Mesenchymal stem cell (in vitro differentiated cells and primary cell): ENCODE results near the gene CAMTA1.
"Not testable (repeated sequence)": the region's sequence is repeated elsewhere in the genome, so short reads cannot be mapped to it uniquely, and the experiment has no call there.

Experiments
- DNase-seq: peaks from one replicate; pipeline ENCODE4 v3.0.0-alpha.2; 2013
- H2AFZ ChIP-seq: one replicate; pipeline ENCODE4 v1.6.1; 2013; ENCODE audit warnings: low read depth, mild to moderate bottlenecking, control low read depth, inconsistent platforms, low read length, moderate library complexity
- H2AK5ac ChIP-seq: 2 replicates; pipeline ENCODE4 v1.6.1; 2013; ENCODE audit warnings: low read length, moderate library complexity, mild to moderate bottlenecking, inconsistent platforms; ENCODE audit not compliant: severe bottlenecking
- H2BK120ac ChIP-seq: one replicate; pipeline ENCODE4 v1.6.1; 2013; ENCODE audit warnings: low read depth, mild to moderate bottlenecking, inconsistent platforms, low read length, moderate library complexity
- H2BK12ac ChIP-seq, 2 experiments: one replicate each; pipeline ENCODE4 v1.6.1; 2013; ENCODE audit warnings: inconsistent platforms in 2 of 2, low read length in 2 of 2, mild to moderate bottlenecking in 2 of 2, moderate library complexity in 2 of 2, control low read depth in 1 of 2
- H2BK15ac ChIP-seq: one replicate; pipeline ENCODE4 v1.6.1; 2013; ENCODE audit warnings: mild to moderate bottlenecking, low read depth, inconsistent platforms; ENCODE audit not compliant: poor library complexity, severe bottlenecking
- H2BK5ac ChIP-seq: 2 replicates; pipeline ENCODE4 v1.6.1; 2013; ENCODE audit warnings: low read depth, mild to moderate bottlenecking, low read length, control low read depth, inconsistent platforms; ENCODE audit not compliant: poor library complexity, severe bottlenecking
- H3K14ac ChIP-seq, 2 experiments: one replicate each; pipeline ENCODE4 v1.6.1; 2013; ENCODE audit warnings: inconsistent platforms in 2 of 2, low read length in 2 of 2, control low read depth in 1 of 2, mild to moderate bottlenecking in 1 of 2, moderate library complexity in 1 of 2
- H3K18ac ChIP-seq, 2 experiments: one replicate each; pipeline ENCODE4 v1.6.1; 2013; ENCODE audit warnings: inconsistent platforms in 2 of 2, low read length in 2 of 2, control low read depth in 1 of 2, low read depth in 1 of 2, mild to moderate bottlenecking in 1 of 2
- H3K23ac ChIP-seq, 2 experiments: one replicate each; pipeline ENCODE4 v1.6.1; 2013; ENCODE audit warnings: inconsistent platforms in 2 of 2, low read length in 2 of 2, mild to moderate bottlenecking in 2 of 2, moderate library complexity in 2 of 2, control low read depth in 1 of 2
- H3K27ac ChIP-seq: 2 replicates; pipeline ENCODE4 v1.5.1; 2013; ENCODE audit warnings: mild to moderate bottlenecking, moderate library complexity, low read length, control low read depth, inconsistent platforms; ENCODE audit not compliant: poor library complexity, severe bottlenecking
- H3K27me3 ChIP-seq, 2 experiments: 2 replicates each; pipeline versions ENCODE4 v1.6.1 to v1.7.0; 2013; ENCODE audit warnings: low read length in 2 of 2, mild to moderate bottlenecking in 2 of 2, moderate library complexity in 2 of 2, control low read depth in 1 of 2, inconsistent platforms in 1 of 2; ENCODE audit not compliant: control insufficient read depth in 1 of 2, insufficient read depth in 1 of 2
- H3K36me3 ChIP-seq, 2 experiments: 2 replicates each; pipeline versions ENCODE4 v1.6.1 to v1.7.0; 2013; ENCODE audit warnings: low read length in 2 of 2, control low read depth in 1 of 2, inconsistent platforms in 1 of 2, low read depth in 1 of 2, mild to moderate bottlenecking in 1 of 2; ENCODE audit not compliant: insufficient read depth in 2 of 2, control insufficient read depth in 1 of 2
- H3K4ac ChIP-seq, 2 experiments: one replicate each; pipeline ENCODE4 v1.6.1; 2013; ENCODE audit warnings: inconsistent platforms in 2 of 2, low read length in 2 of 2, mild to moderate bottlenecking in 2 of 2, moderate library complexity in 2 of 2, control low read depth in 1 of 2, low read depth in 1 of 2
- H3K4me1 ChIP-seq: 2 replicates; pipeline ENCODE4 v1.6.1; 2013; ENCODE audit warnings: low read depth, low read length, control low read depth; ENCODE audit not compliant: control insufficient read depth, insufficient read depth
- H3K4me2 ChIP-seq: 2 replicates; pipeline ENCODE4 v1.6.1; 2013; ENCODE audit warnings: low read length, mild to moderate bottlenecking, inconsistent platforms; ENCODE audit not compliant: poor library complexity, severe bottlenecking
- H3K4me3 ChIP-seq, 2 experiments: 2 replicates each; pipeline versions ENCODE4 v1.5.1 to v1.7.0; 2013; ENCODE audit warnings: low read length in 2 of 2, mild to moderate bottlenecking in 2 of 2, control low read depth in 1 of 2, low read depth in 1 of 2; ENCODE audit not compliant: insufficient read depth in 1 of 2
- H3K79me1 ChIP-seq: replicated peaks from 2 replicates; pipeline ENCODE4 v1.6.1; 2013; ENCODE audit warnings: mild to moderate bottlenecking, control low read depth, low read length, inconsistent platforms; ENCODE audit not compliant: poor library complexity, severe bottlenecking
- H3K9ac ChIP-seq: 2 replicates; pipeline ENCODE4 v1.7.0; 2013; ENCODE audit warnings: mild to moderate bottlenecking, low read length, moderate library complexity
- H3K9me3 ChIP-seq: 2 replicates; pipeline ENCODE4 v1.7.0; 2013; ENCODE audit warnings: mild to moderate bottlenecking, low read length; ENCODE audit not compliant: control insufficient read depth
- H4K8ac ChIP-seq: one replicate; pipeline ENCODE4 v1.6.1; 2013; ENCODE audit warnings: inconsistent platforms, mild to moderate bottlenecking, low read length, moderate library complexity
- H4K91ac ChIP-seq: one replicate; pipeline ENCODE4 v1.6.1; 2013; ENCODE audit warnings: mild to moderate bottlenecking, low read length, inconsistent platforms
- WGBS: methylation state at CpG from one replicate; pipeline ENCODE4 v1.1.7; 2013; ENCODE audit warnings: mixed read lengths; 5-methylcytosine and 5-hydroxymethylcytosine counted together

Gene CAMTA1

GRCh38 chr1:7789828-7790227 lies 1004.6 kb downstream of the CAMTA1 start:
- peaks cover 16% of the 10 kb centered on the region for H3K9me3 ChIP-seq
- no peak overlapping the region for H3K14ac ChIP-seq
- no peak for DNase-seq
- H3K79me1 ChIP-seq, result no peaks in the 10 kb centered on the region
- H4K91ac ChIP-seq, result no peak overlapping the region
- no peak overlapping the region for H3K4me2 ChIP-seq
- no peak overlapping the region for H2BK5ac ChIP-seq
- H3K23ac ChIP-seq, result no peak overlapping the region
- no peak overlapping the region for H2AFZ ChIP-seq
- H2BK120ac ChIP-seq, result no peak overlapping the region
- H3K4me1 ChIP-seq, result no peaks in the 10 kb centered on the region
- 67% methylated on average over 3 of the region's 5 CpGs for WGBS
- H3K18ac ChIP-seq, result no peak overlapping the region
- H2BK12ac ChIP-seq, result no peak overlapping the region
- no peak overlapping the region for H2AK5ac ChIP-seq
- H4K8ac ChIP-seq, result no peak overlapping the region
- no peak overlapping the region for H3K27ac ChIP-seq
- no peak overlapping the region for H3K4me3 ChIP-seq
- no peaks in the 10 kb centered on the region for H3K27me3 ChIP-seq
- H3K4ac ChIP-seq, result no peak overlapping the region
- H3K9ac ChIP-seq, result no peak overlapping the region
- peaks cover 7 to 89% of the 10 kb centered on the region in 2 experiments for H3K36me3 ChIP-seq
- no peak overlapping the region for H2BK15ac ChIP-seq

- H3K9ac ChIP-seq, H3K27ac ChIP-seq, H3K4me1 ChIP-seq, H3K27me3 ChIP-seq, H3K4me2 ChIP-seq, H4K8ac ChIP-seq, H2BK5ac ChIP-seq, H3K23ac ChIP-seq, H2BK120ac ChIP-seq, H2AK5ac ChIP-seq, H2BK15ac ChIP-seq, H3K4me3 ChIP-seq, H3K79me1 ChIP-seq, DNase-seq, H3K4ac ChIP-seq, H3K18ac ChIP-seq, H2AFZ ChIP-seq, H4K91ac ChIP-seq, H2BK12ac ChIP-seq, H3K14ac ChIP-seq: not testable (repeated sequence)
- H3K36me3 ChIP-seq, result peaks cover 10 to 94% of the 10 kb centered on the region in 2 experiments
- H3K9me3 ChIP-seq, result peaks cover 16% of the 10 kb centered on the region
- WGBS, result 90% methylated on average over 3 of the region's 3 CpGs
Observed at GRCh38 chr1:7791027-7791426, 1005.8 kb downstream of the CAMTA1 start.

DNA sequence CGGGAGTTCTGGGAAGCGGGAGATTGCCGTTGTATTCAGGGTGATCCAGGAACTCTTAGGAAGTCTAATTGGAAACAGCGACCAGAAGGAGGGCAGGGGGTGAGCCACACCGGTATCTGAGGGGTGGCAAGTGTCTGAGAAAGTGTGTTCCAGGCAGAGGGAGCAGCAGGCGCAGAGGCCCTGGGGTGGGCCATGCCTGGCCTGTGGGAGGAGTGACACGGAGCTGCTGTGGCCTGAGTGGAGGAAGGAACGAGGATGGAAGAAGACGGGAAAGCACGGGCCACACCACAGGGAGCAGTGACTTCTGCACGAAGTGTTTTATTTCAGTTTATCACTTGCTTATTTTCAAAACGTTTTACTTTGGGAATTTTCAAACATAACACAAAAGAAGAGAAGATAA lies 1010.2 kb downstream of the CAMTA1 start:
- WGBS, result 84% methylated on average over 7 of the region's 12 CpGs
- H3K36me3 ChIP-seq, result peaks cover 10 to 78% of the 10 kb centered on the region in 2 experiments
- H3K4me3 ChIP-seq, result no peak overlapping the region
- no peak overlapping the region for H3K23ac ChIP-seq
- no peak overlapping the region for H3K18ac ChIP-seq
- H3K27me3 ChIP-seq, result no peaks in the 10 kb centered on the region
- no peak overlapping the region for H3K4me2 ChIP-seq
- no peak overlapping the region for H2BK120ac ChIP-seq
- peaks cover 9% of the 10 kb centered on the region for H3K9me3 ChIP-seq
- DNase-seq, result no peak
- H2BK12ac ChIP-seq, result no peak overlapping the region
- no peaks in the 10 kb centered on the region for H3K4me1 ChIP-seq
- H2AFZ ChIP-seq, result no peak overlapping the region
- H2BK15ac ChIP-seq, result no peak overlapping the region
- no peak overlapping the region for H2AK5ac ChIP-seq
- H3K27ac ChIP-seq, result no peak overlapping the region
- no peak overlapping the region for H2BK5ac ChIP-seq
- no peak overlapping the region for H3K9ac ChIP-seq
- no peak overlapping the region for H3K4ac ChIP-seq
- H4K8ac ChIP-seq, result no peak overlapping the region
- H4K91ac ChIP-seq, result no peak overlapping the region
- H3K14ac ChIP-seq, result no peak overlapping the region
- H3K79me1 ChIP-seq, result no peaks in the 10 kb centered on the region

DNA sequence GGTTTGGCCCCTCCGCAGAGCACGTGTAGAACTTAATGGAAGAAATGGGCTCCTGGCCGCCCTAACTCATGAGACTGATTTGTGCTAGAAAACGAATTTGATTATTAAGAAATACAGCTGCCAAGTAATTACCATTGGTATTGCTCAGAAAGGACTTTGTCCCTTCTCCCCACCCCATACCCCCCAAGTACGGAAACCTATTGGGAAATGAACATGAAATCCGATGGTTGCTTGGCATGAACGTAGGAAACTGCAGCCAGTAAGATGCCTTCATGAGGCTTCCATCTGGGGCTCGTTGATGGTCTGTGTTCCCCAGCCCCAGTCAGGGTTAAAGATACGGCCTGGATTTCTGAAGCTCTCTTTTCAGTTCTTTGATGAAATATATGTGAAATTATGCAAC lies 1020.2 kb downstream of the CAMTA1 start:
- Histone ChIP-seq H3K23ac (no peak overlapping the region), H3K9ac (no peak overlapping the region), H2AK5ac (no peak overlapping the region), H3K79me1 (no peaks in the 10 kb centered on the region), H3K14ac (no peak overlapping the region), H3K9me3 (no peaks in the 10 kb centered on the region), H3K36me3 (peaks cover 7 to 91% of the 10 kb centered on the region in 2 experiments), H3K18ac (no peak overlapping the region), H3K4me1 (peaks cover 2% of the 10 kb centered on the region), H2BK15ac (no peak overlapping the region), H3K4me2 (no peak overlapping the region), H4K8ac (no peak overlapping the region), H4K91ac (no peak overlapping the region), H2BK120ac (no peak overlapping the region), H3K27me3 (no peaks in the 10 kb centered on the region), H2BK12ac (no peak overlapping the region), H2BK5ac (no peak overlapping the region), H3K4ac (no peak overlapping the region), H3K27ac (no peak overlapping the region), H2AFZ (no peak overlapping the region), H3K4me3 (no peak overlapping the region)
- 90% methylated on average over 8 of the region's 9 CpGs for WGBS
- no peak for DNase-seq
